H1 (cell line): ENCODE measurements around the gene GJA8. TPM values are rescaled to one million over a fixed set of nuclear protein-coding genes. Genes with fewer than 3 reads are reported as not detected.

Experiments used
- CTCF ChIA-PET: fragments of 300-600 bp; sonication (Branson Sonifier 250); formaldehyde crosslinking; loops from one replicate; lab custom pipeline; 2021; ENCODE audit not compliant: partially characterized antibody; lab: Charles Lee
- POLR2A ChIA-PET: fragments of 300-600 bp; sonication (Branson Sonifier 250); formaldehyde crosslinking; loops from one replicate; lab custom pipeline; 2021; ENCODE audit warnings: inconsistent platforms; ENCODE audit not compliant: partially characterized antibody; lab: Charles Lee
- DNase-seq, 2 experiments: peaks; one replicate each; pipeline versions ENCODE4 v3.0.0 to v3.0.0-alpha.2; 2010 to 2022; ENCODE audit warnings: low spot score in 2 of 2, low read depth in 1 of 2, mixed read lengths in 1 of 2
- FAIRE-seq: peaks from 2 replicates; lab custom pipeline; 2011; peaks lifted over from hg19 to GRCh38; lab: Jason Lieb, UNC
- H2AFZ ChIP-seq: 2 replicates; pipeline ENCODE4 v1.8.1; 2012; ENCODE audit warnings: low read length, inconsistent platforms
- H2AK5ac ChIP-seq: 2 replicates; pipeline ENCODE4 v1.6.1; 2013; ENCODE audit warnings: low read depth, low read length
- H2BK120ac ChIP-seq: replicated peaks from 2 replicates; pipeline ENCODE3; 2013; ENCODE audit warnings: low read depth, low read length, inconsistent platforms
- H2BK12ac ChIP-seq: 2 replicates; pipeline ENCODE4 v1.6.1; 2013; ENCODE audit warnings: low read depth, low read length
- H2BK15ac ChIP-seq: 2 replicates; pipeline ENCODE4 v1.6.1; 2013; ENCODE audit warnings: low read length
- H2BK20ac ChIP-seq: 2 replicates; pipeline ENCODE4 v1.6.1; 2013; ENCODE audit warnings: low read length
- H2BK5ac ChIP-seq: 2 replicates; pipeline ENCODE4 v1.6.1; 2013; ENCODE audit warnings: low read depth, low read length
- H3K14ac ChIP-seq: 2 replicates; pipeline ENCODE4 v1.6.1; 2013; ENCODE audit warnings: inconsistent platforms; ENCODE audit not compliant: insufficient read length
- H3K18ac ChIP-seq: 2 replicates; pipeline ENCODE4 v1.6.1; 2013; ENCODE audit warnings: low read length; ENCODE audit errors: extremely low read depth
- H3K23ac ChIP-seq: 2 replicates; pipeline ENCODE4 v1.6.1; 2013; ENCODE audit warnings: inconsistent platforms; ENCODE audit not compliant: insufficient read length
- H3K23me2 ChIP-seq: 2 replicates; pipeline ENCODE4 v1.6.1; 2013; ENCODE audit warnings: low read depth, low read length
- H3K27ac ChIP-seq: 2 replicates; pipeline ENCODE4 v1.6.1; 2011; ENCODE audit warnings: low read depth, low read length, inconsistent platforms
- H3K27me3 ChIP-seq, 4 experiments: replicated peaks in 1 of 4; 1 replicate in 1 of 4; 2 replicates in 3 of 4; pipeline versions ENCODE4 v1.6.1 to v1.8.1; 2011 to 2013; ENCODE audit warnings: low read length in 3 of 4, mild to moderate bottlenecking in 3 of 4, inconsistent platforms in 2 of 4, mixed read lengths in 2 of 4, moderate library complexity in 1 of 4; ENCODE audit not compliant: control insufficient read depth in 3 of 4, insufficient read depth in 3 of 4; ENCODE audit errors: extremely low read depth in 1 of 4
- H3K36me3 ChIP-seq, 4 experiments: 2 replicates each; pipeline versions ENCODE4 v1.6.1 to v1.8.1; 2011 to 2013; ENCODE audit warnings: mild to moderate bottlenecking in 4 of 4, low read length in 3 of 4, moderate library complexity in 2 of 4, control low read depth in 1 of 4, inconsistent platforms in 1 of 4; ENCODE audit not compliant: insufficient read depth in 4 of 4, control insufficient read depth in 2 of 4
- H3K4ac ChIP-seq: replicated peaks from 2 replicates; pipeline ENCODE3; 2013; ENCODE audit warnings: low read length, low read depth, mixed read lengths, inconsistent platforms; ENCODE audit not compliant: insufficient read length
- H3K4me1 ChIP-seq, 4 experiments: replicated peaks in 1 of 4; 1 replicate in 1 of 4; 2 replicates in 3 of 4; pipeline versions ENCODE4 v1.6.1 to v1.8.1; 2011 to 2013; ENCODE audit warnings: low read length in 3 of 4, inconsistent platforms in 2 of 4, mixed read lengths in 1 of 4; ENCODE audit not compliant: insufficient read depth in 4 of 4, control insufficient read depth in 3 of 4
- H3K4me2 ChIP-seq, 2 experiments: 2 replicates each; pipeline versions ENCODE4 v1.6.1 to v1.8.1; 2011 to 2013; ENCODE audit warnings: low read depth in 2 of 2, low read length in 2 of 2, control low read depth in 1 of 2, inconsistent platforms in 1 of 2, mild to moderate bottlenecking in 1 of 2; ENCODE audit not compliant: insufficient read depth in 1 of 2
- H3K4me3 ChIP-seq, 4 experiments: fragments of 200-600, 300-600 bp in 1 of 4; sonication (generic), shearing (Covaris generic), sonication (Bioruptor Twin) in 1 of 4; 2 replicates each; pipeline versions ENCODE4 v1.5.1 to v1.8.1; 2011 to 2016; ENCODE audit warnings: low read length in 4 of 4, low read depth in 3 of 4, control low read depth in 2 of 4, inconsistent platforms in 2 of 4, mild to moderate bottlenecking in 2 of 4, mixed read lengths in 1 of 4, moderate library complexity in 1 of 4; ENCODE audit not compliant: insufficient read depth in 2 of 4; ENCODE audit errors: extremely low read depth in 1 of 4
- H3K56ac ChIP-seq: replicated peaks from 2 replicates; pipeline ENCODE3; 2013; ENCODE audit warnings: low read depth, mild to moderate bottlenecking, mixed read lengths, low read length, inconsistent platforms; ENCODE audit not compliant: insufficient read length
- H3K79me1 ChIP-seq: 2 replicates; pipeline ENCODE4 v1.6.1; 2013; ENCODE audit warnings: low read depth, low read length, control low read depth
- H3K79me2 ChIP-seq, 2 experiments: 2 replicates each; pipeline versions ENCODE4 v1.6.1 to v1.8.1; 2012 to 2013; ENCODE audit warnings: low read length in 2 of 2, mild to moderate bottlenecking in 2 of 2, inconsistent platforms in 1 of 2; ENCODE audit not compliant: insufficient read depth in 2 of 2, control insufficient read depth in 1 of 2
- H3K9ac ChIP-seq, 4 experiments: replicated peaks in 1 of 4; 1 replicate in 1 of 4; 2 replicates in 3 of 4; pipeline versions ENCODE4 v1.6.1 to v1.8.1; 2011 to 2013; ENCODE audit warnings: low read depth in 3 of 4, low read length in 3 of 4, control low read depth in 2 of 4, mild to moderate bottlenecking in 2 of 4, moderate library complexity in 2 of 4, inconsistent platforms in 1 of 4; ENCODE audit errors: extremely low read depth in 1 of 4
- H3K9me3 ChIP-seq, 2 experiments: 2 replicates each; pipeline versions ENCODE4 v1.6.1 to v1.8.1; 2012 to 2013; ENCODE audit warnings: mild to moderate bottlenecking in 2 of 2, moderate library complexity in 2 of 2, control low read depth in 1 of 2, inconsistent platforms in 1 of 2, low read depth in 1 of 2, low read length in 1 of 2, mixed read lengths in 1 of 2; ENCODE audit not compliant: insufficient read depth in 2 of 2
- H4K20me1 ChIP-seq, 2 experiments: replicated peaks in 1 of 2; 2 replicates each; pipeline versions ENCODE3 to v1.8.1; 2011 to 2013; ENCODE audit warnings: inconsistent platforms in 2 of 2, low read length in 2 of 2, mild to moderate bottlenecking in 1 of 2; ENCODE audit not compliant: insufficient read depth in 2 of 2, control insufficient read depth in 1 of 2
- H4K5ac ChIP-seq: 2 replicates; pipeline ENCODE4 v1.6.1; 2013; ENCODE audit warnings: low read length, low read depth, mixed read lengths, inconsistent platforms; ENCODE audit not compliant: insufficient read length
- H4K8ac ChIP-seq: 2 replicates; pipeline ENCODE4 v1.8.0; 2013; ENCODE audit warnings: mild to moderate bottlenecking, moderate library complexity, low read length, inconsistent platforms; ENCODE audit not compliant: insufficient read depth; ENCODE audit errors: extremely low read depth
- H4K91ac ChIP-seq: replicated peaks from 2 replicates; pipeline ENCODE3; 2013; ENCODE audit warnings: low read length, mixed read lengths, inconsistent platforms; ENCODE audit not compliant: insufficient read length
- BRCA1 ChIP-seq: IDR thresholded peaks from 2 replicates; pipeline ENCODE4 v1.6.1; 2012; ENCODE audit warnings: low read depth, low read length, improper control_type of control experiment
- CBX5 ChIP-seq: fragments of 300-800, 300-1000 bp; sonication (generic); IDR thresholded peaks from 2 replicates; pipeline ENCODE4 v1.7.1; 2016; ENCODE audit warnings: antibody characterized with exemption, low read length, low read depth
- CBX8 ChIP-seq: fragments of 300-800, 300-1000 bp; sonication (generic); IDR thresholded peaks from 2 replicates; pipeline ENCODE4 v1.7.1; 2016; ENCODE audit warnings: low read depth, low read length, borderline replicate concordance
- GABPA ChIP-seq: IDR thresholded peaks from 2 replicates; pipeline ENCODE4 v1.6.1; 2011; ENCODE audit warnings: mild to moderate bottlenecking, low read length, moderate library complexity, borderline replicate concordance; ENCODE audit not compliant: insufficient read depth
- HDAC2 ChIP-seq, 2 experiments: fragments of 300-600 bp in 1 of 2; sonication (generic) in 1 of 2; IDR thresholded peaks; 2 replicates each; pipeline ENCODE4 v1.6.1; 2011 to 2012; ENCODE audit warnings: low read depth in 2 of 2, low read length in 2 of 2, mild to moderate bottlenecking in 2 of 2, moderate library complexity in 2 of 2, borderline replicate concordance in 1 of 2, inconsistent platforms in 1 of 2
- KDM1A ChIP-seq: fragments of 200-600, 300-600 bp; sonication (generic); IDR thresholded peaks from 2 replicates; pipeline ENCODE4 v1.7.1; 2016; ENCODE audit warnings: mild to moderate bottlenecking, low read length, borderline replicate concordance
- NRF1 ChIP-seq: IDR thresholded peaks from 2 replicates; pipeline ENCODE4 v1.6.1; 2011; ENCODE audit warnings: mild to moderate bottlenecking, low read depth, low read length, improper control_type of control experiment
- POU5F1 ChIP-seq: IDR thresholded peaks from 2 replicates; pipeline ENCODE4 v1.6.1; 2011; ENCODE audit warnings: low read depth, mild to moderate bottlenecking, low read length, moderate library complexity
- RNF2 ChIP-seq: fragments of 200-900, 300-1000 bp; sonication (generic); IDR thresholded peaks from 2 replicates; pipeline ENCODE4 v1.7.1; 2016; ENCODE audit warnings: borderline replicate concordance, low read depth, mild to moderate bottlenecking, antibody characterized with exemption, low read length; ENCODE audit not compliant: poor library complexity, severe bottlenecking; ENCODE audit errors: missing control alignments
- SIN3A ChIP-seq, 2 experiments: IDR thresholded peaks in 1 of 2; conservative IDR thresholded peaks in 1 of 2; 2 replicates each; pipeline ENCODE4 v1.6.1; 2011 to 2012; ENCODE audit warnings: low read length in 2 of 2, improper control_type of control experiment in 1 of 2, low read depth in 1 of 2, mild to moderate bottlenecking in 1 of 2
- WGBS, 2 experiments: shearing (Covaris generic) in 1 of 2; methylation state at CpG; one replicate each; pipeline versions ENCODE4 v1.1.6 to v1.1.7; 2013 to 2015; ENCODE audit warnings: low lambda C conversion rate in 2 of 2, mixed read lengths in 2 of 2, inconsistent platforms in 1 of 2, low coverage in 1 of 2, missing lambda C conversion rate in 1 of 2; ENCODE audit not compliant: insufficient replicate concordance in 2 of 2, insufficient coverage in 1 of 2, insufficient read length in 1 of 2; ENCODE audit errors: extremely low coverage in 1 of 2, missing lambda C conversion rate in 1 of 2; 5-methylcytosine and 5-hydroxymethylcytosine counted together
- long read RNA-seq, 2 experiments: library from RNA in 1 of 2; library from capped mRNA in 1 of 2; stranded (forward); transcript quantifications; one replicate each; pipeline ENCODE4 v2.0.0, GENCODE V29; 2021; ENCODE audit warnings: inconsistent platforms in 1 of 2
- polyA minus RNA-seq, 3 experiments: library from RNA; depleted of rRNA, polyadenylated mRNA; stranded (reverse); fragments of >200 nt; gene quantifications; 1 replicate in 2 of 3; 2 replicates in 1 of 3; pipeline ENCODE4 v1.2.3, GENCODE V29; 2011
- polyA plus RNA-seq, 7 experiments: library from polyadenylated mRNA; depleted of rRNA in 3 of 7; stranded (reverse) in 5 of 7; unstranded in 2 of 7; fragments of >200 nt in 5 of 7; fragments of 200-250 nt in 2 of 7; gene quantifications; 1 replicate in 5 of 7; 2 replicates in 1 of 7; 4 replicates in 1 of 7; pipeline versions ENCODE4 v1.2.1 to v1.2.3, GENCODE V29; 2011 to 2013; ENCODE audit warnings: missing spikeins in 2 of 7, mixed read lengths in 2 of 7
- total RNA-seq: library from RNA; stranded (reverse); fragmentation: NEBNext Ultra II Directional; extraction: Animal tissue kit (Norgen Biotek cat#: 25700); gene quantifications from 2 replicates; pipeline ENCODE4 v1.2.1, GENCODE V29; 2021

GJA8 gene
- not detected in 2 replicates for total RNA-seq
- not detected in 2 replicates for polyA plus RNA-seq (2011; rRNA removed)
- polyA plus RNA-seq (2011; cell fraction: cytosol; rRNA removed): not detected
- polyA plus RNA-seq (2011; cell fraction: nucleus; rRNA removed): not detected
- not detected in 4 replicates for polyA plus RNA-seq (2012, experiment 1 of 2)
- polyA plus RNA-seq (2012, experiment 2 of 2): not detected
- not detected for polyA plus RNA-seq (2013, experiment 1 of 2)
- polyA plus RNA-seq (2013, experiment 2 of 2): not detected
- not detected in 2 replicates for polyA minus RNA-seq (2011; rRNA and poly(A)+ RNA removed)
- polyA minus RNA-seq (2011; cell fraction: cytosol; rRNA and poly(A)+ RNA removed): not detected
- not detected for polyA minus RNA-seq (2011; cell fraction: nucleus; rRNA and poly(A)+ RNA removed)
- long read RNA-seq, experiment 1: 0 reads
- long read RNA-seq, experiment 2: 0 reads

DNA sequence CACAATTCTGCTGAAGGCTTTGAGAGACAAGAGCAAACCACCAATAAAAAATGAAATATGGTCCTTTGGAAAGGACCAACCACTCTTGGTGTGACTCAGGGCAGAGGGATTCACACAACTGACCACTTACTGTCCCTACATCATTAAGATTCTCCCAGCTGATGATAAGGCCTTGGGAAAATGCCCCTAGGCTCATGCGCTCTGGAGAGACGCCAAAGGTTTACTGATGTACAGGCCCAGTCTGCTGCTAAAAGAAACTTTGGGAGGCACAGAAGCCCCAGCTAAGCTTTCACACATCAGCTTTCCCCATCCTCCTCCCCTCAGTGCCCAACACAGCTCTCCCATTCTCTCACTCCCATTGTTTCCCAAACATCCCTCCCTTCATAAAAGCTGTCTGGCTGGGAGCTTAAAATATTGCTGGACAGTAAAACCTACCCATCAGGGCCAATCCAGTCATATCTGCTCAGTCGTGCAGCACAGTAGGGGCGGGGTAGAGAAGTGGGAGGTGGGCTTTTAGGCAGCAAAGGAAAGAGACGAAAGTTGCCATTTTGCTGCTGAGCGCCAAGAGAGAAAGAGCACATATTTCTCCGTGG lies at the start of gene GJA8:
TSS of gene GJA8 (plus strand) at position 543 of the 593 bp plus-strand sequence. CDS start 5,161 bp downstream, outside the sequence.
- H2AFZ ChIP-seq: peak within 1 kb of the TSS; percentile 40; the same call in 1 of the 2 replicates
- FAIRE-seq: no peak
- WGBS, 2 experiments: 90% methylated on average over 7 of the region's 7 CpGs; no CpG with 5 or more reads in 1 of the 2 experiments
- no peak for TF ChIP-seq CBX8
- TF ChIP-seq HDAC2 (IDR thresholded peaks at IDR 0.05; ENCODE audit: borderline replicate concordance in 1 of 2, low read depth in 2 of 2, low read length in 2 of 2): no peak
- TF ChIP-seq GABPA: no peak
- TF ChIP-seq POU5F1: no peak
- TF ChIP-seq CBX5: no peak
- no peak for TF ChIP-seq SIN3A (conservative IDR thresholded peaks at IDR 0.05 in 1 of 2, IDR thresholded peaks at IDR 0.05 in 1 of 2; ENCODE audit: low read depth in 1 of 2, low read length in 2 of 2)
- TF ChIP-seq NRF1: no peak
- no peak for TF ChIP-seq BRCA1
- TF ChIP-seq RNF2: no peak
- no peak for TF ChIP-seq KDM1A

More for the DNA sequence above, at the start of gene GJA8:
- Histone ChIP-seq H3K4me2 (no peak within 1 kb of the TSS), H4K20me1 (no peaks in the 10 kb centered on the region), H2BK120ac (no peak within 1 kb of the TSS), H4K5ac (no peak within 1 kb of the TSS), H3K4me3 (no peak within 1 kb of the TSS), H3K56ac (no peak within 1 kb of the TSS), H3K79me1 (no peaks in the 10 kb centered on the region), H3K27ac (no peak within 1 kb of the TSS), H3K23me2 (no peaks in the 10 kb centered on the region), H4K91ac (no peak within 1 kb of the TSS), H3K23ac (no peak within 1 kb of the TSS), H2BK15ac (no peak within 1 kb of the TSS), H3K27me3 (no peaks in the 10 kb centered on the region; a peak in 1 of 7 replicates), H3K4me1 (no peaks in the 10 kb centered on the region), H3K18ac (no peak within 1 kb of the TSS), H3K79me2 (no peaks in the 10 kb centered on the region), H3K36me3 (no peaks in the 10 kb centered on the region), H2AK5ac (no peak within 1 kb of the TSS), H3K14ac (no peak within 1 kb of the TSS), H3K9me3 (no peaks in the 10 kb centered on the region), H3K4ac (no peak within 1 kb of the TSS), H4K8ac (no peak within 1 kb of the TSS), H2BK12ac (no peak within 1 kb of the TSS), H3K9ac (no peak within 1 kb of the TSS), H2BK5ac (no peak within 1 kb of the TSS), H2BK20ac (no peak within 1 kb of the TSS)
- ChIA-PET POLR2A (no interaction called here), CTCF (interaction anchor here (0.5 to 5.5 kb wide), 6 partner anchors 10 to 248 kb away, joined by 3 to 21 read pairs (median 4); no protein-coding TSS in a partner anchor)
- no peak for DNase-seq
